ENCODE data around the gene ARMC5.

The ARMC5 gene

GRCh38 chr16:31489298-31489564 lies 29.9 kb downstream of the ARMC5 start:
- Histone ChIP-seq H4K20me1 (ENCODE audit: insufficient read depth, low read length) (no peaks in the 10 kb centered on the region), H3K27me3 (ENCODE audit: insufficient read depth, low read length) (peaks cover 7% of the 10 kb centered on the region; the same call in 1 of the 2 replicates), H3K36me3 (ENCODE audit: insufficient read depth, low read length) (no peaks in the 10 kb centered on the region), H3K79me2 (ENCODE audit: insufficient read depth, low read length) (no peaks in the 10 kb centered on the region), H2AFZ (ENCODE audit: low read length) (no peak overlapping the region), H3K9me3 (ENCODE audit: low read length) (no peaks in the 10 kb centered on the region), H3K9ac (ENCODE audit: low read length) (no peak overlapping the region), H3K4me2 (ENCODE audit: low read length) (no peak overlapping the region), H3K9me2 (ENCODE audit: low read depth, low read length) (no peaks in the 10 kb centered on the region), H3K4me3 (ENCODE audit: low read depth, low read length, poor library complexity, severe bottlenecking) (no peak overlapping the region), H3F3A (ENCODE audit: insufficient read depth, low read length) (no peaks in the 10 kb centered on the region), H3K27ac (ENCODE audit: low read depth, low read length, poor library complexity, severe bottlenecking) (no peak overlapping the region), H3K4me1 (ENCODE audit: insufficient read depth, low read length, severe bottlenecking) (peaks cover 11% of the 10 kb centered on the region)
- TF ChIP-seq CTCF (IDR thresholded peaks at IDR 0.05; ENCODE audit: low read length): no peak
- no peak for TF ChIP-seq EZH2 (IDR thresholded peaks at IDR 0.05; ENCODE audit: borderline replicate concordance, low read length)

- no peaks in the 10 kb centered on the region for H3F3A ChIP-seq (ENCODE audit: insufficient read depth, low read length)
- no peak overlapping the region for H3K4me2 ChIP-seq (ENCODE audit: low read length)
- H2AFZ ChIP-seq (ENCODE audit: low read length): no peak overlapping the region
- no peaks in the 10 kb centered on the region for H3K9me3 ChIP-seq (ENCODE audit: low read length)
- H3K27me3 ChIP-seq (ENCODE audit: insufficient read depth, low read length): peaks cover 7% of the 10 kb centered on the region; the same call in 1 of the 2 replicates
- TF ChIP-seq CTCF (IDR thresholded peaks at IDR 0.05; ENCODE audit: low read length) (no peak), EZH2 (IDR thresholded peaks at IDR 0.05; ENCODE audit: borderline replicate concordance, low read length) (no peak)
- H3K9me2 ChIP-seq (ENCODE audit: low read depth, low read length): no peaks in the 10 kb centered on the region
- no peaks in the 10 kb centered on the region for H3K36me3 ChIP-seq (ENCODE audit: insufficient read depth, low read length)
- no peak overlapping the region for H3K9ac ChIP-seq (ENCODE audit: low read length)
- no peak overlapping the region for H3K27ac ChIP-seq (ENCODE audit: low read depth, low read length, poor library complexity, severe bottlenecking)
- no peaks in the 10 kb centered on the region for H3K79me2 ChIP-seq (ENCODE audit: insufficient read depth, low read length)
- H4K20me1 ChIP-seq (ENCODE audit: insufficient read depth, low read length): no peaks in the 10 kb centered on the region
- H3K4me3 ChIP-seq (ENCODE audit: low read depth, low read length, poor library complexity, severe bottlenecking): no peak overlapping the region
- peaks cover 11% of the 10 kb centered on the region for H3K4me1 ChIP-seq (ENCODE audit: insufficient read depth, low read length, severe bottlenecking)
These were observed 30.6 kb downstream of the ARMC5 start for GRCh38 chr16:31489616-31490584.

GRCh38 chr16:31491778-31492418 lies 32.6 kb downstream of the ARMC5 start:
- H3K4me1 ChIP-seq (ENCODE audit: insufficient read depth, low read length, severe bottlenecking): peaks cover 11% of the 10 kb centered on the region
- no peaks in the 10 kb centered on the region for H3K27me3 ChIP-seq (ENCODE audit: insufficient read depth, low read length)
- H3K4me3 ChIP-seq (ENCODE audit: low read depth, low read length, poor library complexity, severe bottlenecking): no peak overlapping the region
- no peak overlapping the region for H2AFZ ChIP-seq (ENCODE audit: low read length)
- H4K20me1 ChIP-seq (ENCODE audit: insufficient read depth, low read length): no peaks in the 10 kb centered on the region
- no peaks in the 10 kb centered on the region for H3K36me3 ChIP-seq (ENCODE audit: insufficient read depth, low read length)
- H3K9ac ChIP-seq (ENCODE audit: low read length): no peak overlapping the region
- no peak for TF ChIP-seq EZH2 (IDR thresholded peaks at IDR 0.05; ENCODE audit: borderline replicate concordance, low read length)
- no peak for TF ChIP-seq CTCF (IDR thresholded peaks at IDR 0.05; ENCODE audit: low read length)
- no peak overlapping the region for H3K27ac ChIP-seq (ENCODE audit: low read depth, low read length, poor library complexity, severe bottlenecking)
- H3K79me2 ChIP-seq (ENCODE audit: insufficient read depth, low read length): no peaks in the 10 kb centered on the region
- H3F3A ChIP-seq (ENCODE audit: insufficient read depth, low read length): no peaks in the 10 kb centered on the region
- no peak overlapping the region for H3K4me2 ChIP-seq (ENCODE audit: low read length)
- H3K9me2 ChIP-seq (ENCODE audit: low read depth, low read length): no peaks in the 10 kb centered on the region
- H3K9me3 ChIP-seq (ENCODE audit: low read length): no peaks in the 10 kb centered on the region

Measured in OCI-LY1 (cell line).